A549 (cell line): ENCODE measurements around the gene MAT1A.

Experiments used
- BCL3 ChIP-seq: fragments of >200 bp; sonication (Bioruptor Twin); formaldehyde crosslinking; IDR thresholded peaks from 3 replicates; pipeline ENCODE4 v1.6.1; 2016
- CEBPB ChIP-seq, 2 experiments: fragments of >200 bp in 1 of 2; sonication (Bioruptor Twin) in 1 of 2; formaldehyde crosslinking in 1 of 2; IDR thresholded peaks; 2 replicates each; pipeline ENCODE4 v1.6.1; 2012 to 2016
- CTCF ChIP-seq: fragments of >200 bp; sonication (Bioruptor Twin); formaldehyde crosslinking; IDR thresholded peaks from 3 replicates; pipeline ENCODE4 v1.5.1; 2016
- HDAC2 ChIP-seq: fragments of 200-600 bp; sonication (generic); IDR thresholded peaks from 2 replicates; pipeline ENCODE4 v1.6.1; 2016
- JUN ChIP-seq, 2 experiments: fragments of >200 bp; sonication (Bioruptor Twin); formaldehyde crosslinking; IDR thresholded peaks; 2 replicates in 1 of 2; 3 replicates in 1 of 2; pipeline ENCODE4 v1.6.1; 2016 to 2017
- MAZ ChIP-seq: fragments of 150-350 bp; IDR thresholded peaks from 2 replicates; pipeline ENCODE4 v1.6.1; 2014; ENCODE audit warnings: antibody characterized with exemption, low read depth, low read length, borderline replicate concordance
- POLR2A ChIP-seq: IDR thresholded peaks from 2 replicates; pipeline ENCODE4 v1.6.1; 2012; ENCODE audit warnings: mild to moderate bottlenecking, low read length

GRCh38 chr10:80253266-80253962 is 36.0 kb downstream of the MAT1A start:
- TF ChIP-seq CTCF (no peak), CEBPB (IDR thresholded peaks at IDR 0.05) (no peak), POLR2A (no peak), HDAC2 (no peak), JUN (IDR thresholded peaks at IDR 0.05) (no peak), MAZ (no peak), BCL3 (no peak)
